Activated T-cell treated with anti-CD3 and anti-CD28 coated beads, Interleukin-2, amount 50 U/mL, for 4 hours (primary cell): Measurements from ENCODE around the gene KPNA3. TPM values are rescaled to one million over a fixed set of nuclear protein-coding genes. Genes with fewer than 3 reads are reported as not detected.
A peak's percentile ranks its signal among the peaks of the same experiment; 100 is the strongest.

ENCODE experiments used
- ATAC-seq, 2 donors: fragments of 200-7000 bp; cut with Tn5 transposase; one replicate each; pipeline ENCODE4 v1.10.0; 2021
- DNase-seq: peaks from one replicate; pipeline ENCODE4 v3.0.0-alpha.2; 2020
- H3K27me3 Mint-ChIP-seq: one replicate; pipeline ENCODE4 v1.8.0; 2021; ENCODE audit warnings: low read depth, mixed read lengths
- H3K36me3 Mint-ChIP-seq: one replicate; pipeline ENCODE4 v1.8.0; 2022; ENCODE audit warnings: mixed read lengths; ENCODE audit not compliant: insufficient read depth
- H3K4me1 Mint-ChIP-seq: one replicate; pipeline ENCODE4 v1.8.0; 2021; ENCODE audit warnings: low read depth, mixed read lengths
- H3K4me3 Mint-ChIP-seq: one replicate; pipeline ENCODE4 v1.8.0; 2021; ENCODE audit warnings: mild to moderate bottlenecking, moderate library complexity, mixed read lengths
- H3K9me3 Mint-ChIP-seq: one replicate; pipeline ENCODE4 v1.8.0; 2021; ENCODE audit warnings: mixed read lengths
- total RNA-seq, 3 donors: library from RNA; stranded (reverse); gene quantifications; one replicate each; pipeline ENCODE4 v1.2.1, GENCODE V29; 2021

The KPNA3 gene, protein sequence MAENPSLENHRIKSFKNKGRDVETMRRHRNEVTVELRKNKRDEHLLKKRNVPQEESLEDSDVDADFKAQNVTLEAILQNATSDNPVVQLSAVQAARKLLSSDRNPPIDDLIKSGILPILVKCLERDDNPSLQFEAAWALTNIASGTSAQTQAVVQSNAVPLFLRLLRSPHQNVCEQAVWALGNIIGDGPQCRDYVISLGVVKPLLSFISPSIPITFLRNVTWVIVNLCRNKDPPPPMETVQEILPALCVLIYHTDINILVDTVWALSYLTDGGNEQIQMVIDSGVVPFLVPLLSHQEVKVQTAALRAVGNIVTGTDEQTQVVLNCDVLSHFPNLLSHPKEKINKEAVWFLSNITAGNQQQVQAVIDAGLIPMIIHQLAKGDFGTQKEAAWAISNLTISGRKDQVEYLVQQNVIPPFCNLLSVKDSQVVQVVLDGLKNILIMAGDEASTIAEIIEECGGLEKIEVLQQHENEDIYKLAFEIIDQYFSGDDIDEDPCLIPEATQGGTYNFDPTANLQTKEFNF
- 10 to 100 TPM; 65.1 to 76.3 (median 72.4) TPM for total RNA-seq

DNA sequence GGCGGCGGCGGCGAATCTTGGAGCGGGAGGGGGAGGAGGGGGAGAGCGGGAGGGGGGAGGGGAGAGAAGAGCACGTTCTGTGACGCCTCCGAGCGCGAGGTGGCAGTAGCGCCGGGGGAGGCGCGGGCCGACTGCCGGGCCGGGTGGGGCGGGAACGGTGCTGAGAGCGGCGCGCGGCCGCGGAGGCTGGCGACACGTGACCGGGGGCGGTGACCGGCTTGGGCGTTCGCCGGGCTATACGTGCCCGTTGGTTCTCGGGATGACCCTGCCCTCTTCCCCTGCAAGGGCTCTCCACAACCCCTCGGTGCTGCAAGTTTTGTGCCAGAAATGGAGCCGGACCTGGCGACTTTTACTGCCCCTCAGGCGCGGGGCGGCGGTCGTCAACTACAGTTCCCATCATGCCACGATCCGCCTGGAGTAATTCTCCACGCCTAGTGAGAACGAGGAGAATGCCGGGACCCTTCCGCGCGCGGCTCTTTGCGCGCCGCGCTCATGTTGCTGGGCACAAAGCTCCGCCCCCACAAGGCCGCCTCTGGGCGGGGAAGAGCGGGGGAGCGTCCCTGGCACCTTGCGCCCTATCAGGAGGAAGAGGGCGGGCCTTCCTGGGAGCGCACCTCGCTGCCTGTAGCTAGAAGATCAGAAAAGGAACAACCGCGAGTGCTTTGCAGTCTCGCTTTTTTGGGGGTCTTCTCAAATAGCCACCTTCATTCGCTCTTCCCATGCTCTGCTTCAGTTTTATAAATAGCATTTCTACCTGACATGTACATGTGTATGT lies at the start of gene KPNA3:
Gene KPNA3 (minus strand): TSS at position 133 of the 775 bp plus-strand sequence. CDS start 176 bp downstream, outside the sequence.
- Mint-ChIP-seq H3K4me1 (peaks cover 38% of the 10 kb centered on the region), H3K4me3 (peak within 1 kb of the TSS; percentile 97), H3K36me3 (peaks cover 11% of the 10 kb centered on the region), H3K9me3 (no peaks in the 10 kb centered on the region), H3K27me3 (no peaks in the 10 kb centered on the region)
- ATAC-seq = peak; percentile 90 to 91
- DNase-seq = peak; percentile 94

GRCh38 chr13:49841964-49842363 lies 49.5 kb upstream of the KPNA3 start:
- Mint-ChIP-seq H3K4me1 (no peaks in the 10 kb centered on the region), H3K4me3 (no peak overlapping the region), H3K36me3 (no peaks in the 10 kb centered on the region), H3K9me3 (no peaks in the 10 kb centered on the region), H3K27me3 (no peaks in the 10 kb centered on the region)
- ATAC-seq = no peak
- no peak for DNase-seq

DNA sequence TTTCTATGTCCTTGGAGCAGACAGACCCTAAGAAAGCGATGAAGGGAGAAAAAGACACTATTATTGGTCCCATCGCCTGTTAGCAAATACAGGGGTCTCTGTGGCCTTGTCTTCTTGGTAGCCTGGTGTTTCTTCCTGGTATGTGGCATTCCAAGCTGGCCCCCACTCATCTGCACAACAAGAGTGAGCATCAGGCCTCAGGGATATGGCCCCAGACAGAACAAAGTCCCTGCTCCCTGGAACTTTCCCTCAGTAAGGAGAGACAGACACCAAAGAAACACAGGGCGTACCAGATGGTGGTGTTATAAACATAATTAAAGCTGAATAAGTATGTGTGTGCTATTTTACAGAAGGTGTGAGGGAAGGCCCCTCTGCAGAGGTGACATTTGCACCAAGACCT lies 48.2 kb upstream of the KPNA3 start:
- H3K4me3 Mint-ChIP-seq = no peak overlapping the region
- no peaks in the 10 kb centered on the region for H3K27me3 Mint-ChIP-seq
- H3K36me3 Mint-ChIP-seq = no peaks in the 10 kb centered on the region
- no peaks in the 10 kb centered on the region for H3K4me1 Mint-ChIP-seq
- DNase-seq (no peak), ATAC-seq (no peak)
- no peaks in the 10 kb centered on the region for H3K9me3 Mint-ChIP-seq

DNA sequence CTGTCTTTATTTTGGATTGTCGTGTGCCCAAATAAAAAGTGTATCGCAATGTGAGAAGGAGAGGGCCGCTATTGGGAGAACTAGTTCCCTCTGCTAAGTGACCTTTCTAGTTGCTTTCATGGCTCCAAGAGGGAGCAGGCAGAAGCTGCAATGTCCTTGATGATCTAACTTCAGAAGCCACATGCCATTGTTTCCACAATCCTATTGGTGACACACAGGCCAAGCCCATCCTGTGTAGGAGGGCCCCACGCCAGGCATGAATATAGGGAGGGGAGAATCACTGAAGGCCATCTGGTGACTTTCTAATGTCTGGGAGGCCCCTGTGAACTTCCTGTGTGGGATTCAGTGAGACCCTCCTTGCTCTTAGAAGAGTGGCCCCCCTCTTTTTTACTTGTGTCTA lies 47.8 kb upstream of the KPNA3 start:
- Mint-ChIP-seq H3K27me3 (peaks cover under 1% of the 10 kb centered on the region), H3K4me3 (no peak overlapping the region), H3K4me1 (no peaks in the 10 kb centered on the region), H3K9me3 (no peaks in the 10 kb centered on the region), H3K36me3 (no peaks in the 10 kb centered on the region)
- no peak for DNase-seq
- ATAC-seq = no peak

DNA sequence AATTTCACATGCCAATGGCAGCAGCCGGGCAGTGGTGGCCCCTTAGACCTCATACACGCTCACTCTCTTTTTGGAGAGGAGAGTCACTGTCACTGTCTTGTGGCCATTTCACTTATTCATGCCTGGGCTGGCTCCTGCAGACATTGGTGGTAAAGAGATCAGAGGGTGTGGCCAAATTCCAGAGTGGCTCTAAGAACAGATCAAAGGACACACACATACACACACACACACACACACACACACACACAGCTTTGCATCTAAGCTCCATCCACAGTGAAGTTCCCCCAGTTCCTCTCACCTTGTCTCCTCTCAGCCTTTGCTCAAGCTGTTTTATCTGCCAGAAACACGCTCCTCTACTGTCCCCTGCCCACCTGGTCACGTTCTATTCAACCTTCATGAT lies 46.5 kb upstream of the KPNA3 start:
- Mint-ChIP-seq H3K4me1 (no peaks in the 10 kb centered on the region), H3K9me3 (no peaks in the 10 kb centered on the region), H3K27me3 (peaks cover 2% of the 10 kb centered on the region), H3K36me3 (no peaks in the 10 kb centered on the region), H3K4me3 (no peak overlapping the region)
- ATAC-seq (no peak), DNase-seq (no peak)

DNA sequence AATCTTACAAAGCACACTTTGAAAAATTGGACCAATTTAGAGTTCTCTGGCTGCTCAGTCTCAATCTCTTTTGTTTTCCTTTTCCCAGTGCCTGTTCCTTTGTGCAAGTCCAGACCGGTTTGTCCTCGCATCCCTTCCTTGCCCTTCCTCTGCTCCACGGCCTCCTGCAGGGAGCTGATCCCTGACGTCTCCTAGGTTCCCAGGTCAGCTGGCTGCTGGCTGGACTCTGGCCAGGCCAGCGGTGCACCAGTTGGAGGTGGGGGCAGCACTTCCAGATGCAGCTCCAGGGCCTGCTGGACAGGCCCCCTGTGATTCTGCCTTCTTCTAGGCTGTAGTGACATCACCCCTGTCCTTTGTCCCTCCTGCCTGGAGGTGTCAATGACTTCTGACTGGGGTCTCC lies 44.0 kb upstream of the KPNA3 start:
- Mint-ChIP-seq H3K4me1 (no peaks in the 10 kb centered on the region), H3K4me3 (no peak overlapping the region), H3K27me3 (peaks cover 2% of the 10 kb centered on the region), H3K9me3 (no peaks in the 10 kb centered on the region), H3K36me3 (no peaks in the 10 kb centered on the region)
- ATAC-seq = no peak
- no peak for DNase-seq

DNA sequence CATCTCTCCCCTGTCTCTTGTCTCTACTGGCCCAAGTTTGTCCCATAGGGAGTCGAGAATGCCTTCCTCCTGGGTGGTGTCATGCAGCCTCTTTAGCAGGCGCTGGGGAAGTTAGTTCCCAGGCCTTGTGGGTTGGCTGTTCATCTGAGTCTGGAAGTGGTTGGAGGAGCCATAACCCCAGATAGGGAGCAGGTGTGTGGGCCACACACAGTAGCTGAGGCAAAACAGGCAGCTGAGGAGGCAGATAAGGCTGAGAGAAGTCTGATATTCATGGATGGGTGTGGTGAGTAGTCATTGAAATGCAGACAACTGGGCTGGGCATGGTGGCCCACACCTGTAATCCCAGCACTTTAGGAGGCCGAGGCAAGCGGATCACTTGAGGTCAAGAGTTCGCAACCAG lies 40.9 kb upstream of the KPNA3 start:
- H3K27me3 Mint-ChIP-seq = peaks cover 2% of the 10 kb centered on the region
- DNase-seq (no peak), ATAC-seq (no peak)
- peaks cover 6% of the 10 kb centered on the region for H3K9me3 Mint-ChIP-seq
- H3K36me3 Mint-ChIP-seq = no peaks in the 10 kb centered on the region
- H3K4me1 Mint-ChIP-seq = no peaks in the 10 kb centered on the region
- H3K4me3 Mint-ChIP-seq = no peak overlapping the region

DNA sequence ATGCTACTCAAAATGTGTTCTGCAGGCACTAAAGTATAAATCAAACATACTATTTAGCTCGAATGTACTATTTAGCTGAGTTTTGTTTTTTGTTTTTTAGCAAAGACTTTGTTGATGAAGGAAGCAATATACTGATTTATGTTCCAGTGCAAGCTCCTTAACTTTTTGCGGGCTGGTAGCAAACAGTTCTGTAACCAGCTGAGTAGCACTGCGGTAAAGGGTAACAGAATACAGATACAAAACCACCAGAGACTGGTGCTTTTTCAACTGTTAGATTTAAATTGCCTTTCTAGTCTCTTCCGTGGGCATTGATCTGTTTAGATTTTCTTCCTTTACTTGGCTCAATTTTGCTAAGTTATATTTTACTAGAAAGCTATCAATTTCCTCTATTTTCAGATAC lies 39.0 kb upstream of the KPNA3 start:
- DNase-seq = no peak
- H3K4me3 Mint-ChIP-seq = no peak overlapping the region
- peaks cover 2% of the 10 kb centered on the region for H3K27me3 Mint-ChIP-seq
- peaks cover 1% of the 10 kb centered on the region for H3K4me1 Mint-ChIP-seq
- H3K36me3 Mint-ChIP-seq = no peaks in the 10 kb centered on the region
- ATAC-seq = no peak
- H3K9me3 Mint-ChIP-seq = peaks cover 6% of the 10 kb centered on the region

DNA sequence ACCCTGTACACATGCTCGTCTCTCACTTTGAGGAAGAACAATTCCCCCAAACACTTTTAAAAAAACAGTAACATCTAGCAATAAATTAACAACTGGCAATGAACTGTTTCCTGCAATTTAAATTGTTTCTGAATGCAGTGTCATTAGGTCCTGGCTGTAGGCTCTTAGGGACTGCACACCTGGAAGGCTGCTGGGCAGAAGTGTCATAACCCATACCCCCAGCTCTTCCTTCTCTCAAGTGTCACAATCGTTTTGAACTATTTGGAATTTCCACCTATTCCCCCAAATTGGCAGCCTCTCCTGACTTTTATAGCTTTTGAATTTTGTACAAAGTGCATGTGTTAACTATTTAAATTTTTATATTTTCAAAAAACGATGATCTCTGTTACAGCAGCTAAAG lies 38.2 kb upstream of the KPNA3 start:
- DNase-seq (no peak), ATAC-seq (no peak)
- Mint-ChIP-seq H3K4me3 (no peak overlapping the region), H3K36me3 (no peaks in the 10 kb centered on the region), H3K4me1 (peaks cover 1% of the 10 kb centered on the region), H3K27me3 (peaks cover 2% of the 10 kb centered on the region), H3K9me3 (peaks cover 6% of the 10 kb centered on the region)

DNA sequence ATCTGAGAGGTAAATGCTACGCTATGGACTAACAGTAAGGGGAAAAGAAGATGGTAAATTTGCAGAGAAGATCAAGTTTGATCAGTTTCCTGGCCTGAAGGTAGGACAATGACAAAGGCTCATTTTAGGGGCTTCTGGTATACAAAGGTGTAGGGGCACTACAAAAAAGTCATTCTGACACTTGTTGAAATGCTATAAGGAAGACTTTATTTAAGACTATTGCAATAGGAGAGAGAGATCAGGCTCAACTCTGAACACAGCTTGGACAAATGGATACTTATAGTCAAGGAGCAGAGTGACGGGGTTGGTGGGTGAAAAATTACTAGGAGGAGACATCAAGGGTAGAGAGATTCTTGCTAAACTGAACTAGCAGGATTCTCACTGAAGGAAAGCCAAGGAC lies 37.2 kb upstream of the KPNA3 start:
- Mint-ChIP-seq H3K9me3 (peaks cover 6% of the 10 kb centered on the region), H3K27me3 (peaks cover 2% of the 10 kb centered on the region), H3K4me3 (no peak overlapping the region), H3K4me1 (peaks cover 1% of the 10 kb centered on the region), H3K36me3 (no peaks in the 10 kb centered on the region)
- ATAC-seq = no peak
- DNase-seq = no peak

- ATAC-seq = no peak
- peaks cover 4% of the 10 kb centered on the region for H3K27me3 Mint-ChIP-seq
- no peaks in the 10 kb centered on the region for H3K36me3 Mint-ChIP-seq
- peaks cover 6% of the 10 kb centered on the region for H3K9me3 Mint-ChIP-seq
- peaks cover 1% of the 10 kb centered on the region for H3K4me1 Mint-ChIP-seq
- no peak for DNase-seq
- H3K4me3 Mint-ChIP-seq = no peak overlapping the region
Observed at GRCh38 chr13:49828453-49828852, 36.0 kb upstream of the KPNA3 start.

DNA sequence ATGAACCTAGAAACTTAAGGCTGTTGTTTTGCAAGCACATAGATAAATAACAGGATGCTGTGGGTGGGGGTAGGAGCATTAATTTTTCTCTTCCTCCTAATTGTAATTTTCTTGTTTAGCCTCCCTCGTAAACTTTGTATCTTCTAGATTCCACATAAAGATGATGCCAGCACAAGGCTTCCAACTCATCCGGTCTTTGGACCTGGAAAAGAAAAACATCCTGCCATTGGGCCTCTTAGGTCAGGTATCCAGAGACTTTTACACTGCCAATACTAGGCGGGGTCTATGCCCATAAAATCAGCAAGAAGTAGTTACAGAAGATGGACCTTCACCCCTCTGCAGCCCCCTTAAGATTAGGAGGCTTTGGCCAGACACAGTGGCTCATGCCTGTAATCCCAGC lies 35.4 kb upstream of the KPNA3 start:
- DNase-seq (no peak), ATAC-seq (no peak)
- Mint-ChIP-seq H3K9me3 (peaks cover 6% of the 10 kb centered on the region), H3K4me1 (peaks cover 1% of the 10 kb centered on the region), H3K36me3 (no peaks in the 10 kb centered on the region), H3K27me3 (peaks cover 4% of the 10 kb centered on the region), H3K4me3 (no peak overlapping the region)

DNA sequence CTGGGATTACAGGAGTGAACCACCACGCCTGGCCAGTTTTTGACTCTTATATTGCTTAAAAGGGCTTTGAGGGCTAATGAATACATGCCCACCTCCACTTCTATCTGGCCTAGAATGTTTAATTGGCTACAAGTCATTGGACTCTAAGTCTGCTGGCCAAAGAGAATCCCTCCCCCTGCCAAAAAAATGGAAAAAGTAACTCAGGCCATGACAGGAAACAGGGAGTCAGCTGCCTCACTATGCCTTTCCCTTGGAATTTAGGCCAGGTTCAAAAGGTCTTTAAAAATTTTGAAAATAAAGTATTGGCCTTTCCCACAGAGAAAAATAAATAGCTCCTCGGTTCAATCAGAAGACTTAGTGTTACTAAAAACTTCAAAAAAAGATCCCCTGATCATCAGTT lies 34.9 kb upstream of the KPNA3 start:
- H3K4me1 Mint-ChIP-seq = peaks cover 1% of the 10 kb centered on the region
- ATAC-seq = no peak
- H3K9me3 Mint-ChIP-seq = peaks cover 6% of the 10 kb centered on the region

GRCh38 chr13:49821216-49822009 lies 28.9 kb upstream of the KPNA3 start:
- DNase-seq (no peak), ATAC-seq (no peak)
- Mint-ChIP-seq H3K36me3 (no peaks in the 10 kb centered on the region), H3K27me3 (peaks cover 18% of the 10 kb centered on the region), H3K9me3 (no peaks in the 10 kb centered on the region), H3K4me3 (no peak overlapping the region), H3K4me1 (no peaks in the 10 kb centered on the region)

More for the DNA sequence above, 34.9 kb upstream of the KPNA3 start:
- Mint-ChIP-seq H3K36me3 (no peaks in the 10 kb centered on the region), H3K4me3 (no peak overlapping the region), H3K27me3 (peaks cover 4% of the 10 kb centered on the region)
- DNase-seq = no peak
